Ovary (tissue), 9 donors: ENCODE results near the gene MYOCOS. TPM values are rescaled to one million over a fixed set of nuclear protein-coding genes. Genes with fewer than 3 reads are reported as not detected.

Source experiments
- DNase-seq, 5 donors: peaks; one replicate each; pipeline ENCODE4 v3.0.0-alpha.2; 2019 to 2020
- H3K27ac ChIP-seq, 2 donors: fragments of 200-600 bp; one replicate each; pipeline versions ENCODE4 v1.5.1 to v1.8.0; 2019 to 2022
- H3K27me3 ChIP-seq: fragments of 200-600 bp; one replicate; pipeline ENCODE4 v1.8.0; 2022
- H3K36me3 ChIP-seq: fragments of 200-600 bp; sonication (generic); one replicate; pipeline ENCODE4 v1.5.1; 2019
- H3K4me1 ChIP-seq: one replicate; pipeline ENCODE4 v1.8.1; 2013; ENCODE audit warnings: mild to moderate bottlenecking, moderate library complexity; ENCODE audit not compliant: insufficient read depth
- H3K4me3 ChIP-seq: fragments of 200-600 bp; sonication (generic); one replicate; pipeline ENCODE4 v1.5.1; 2017
- H3K9me3 ChIP-seq, 2 donors: fragments of 200-600 bp in 1 of 2; sonication (generic) in 1 of 2; one replicate each; pipeline versions ENCODE4 v1.5.1 to v1.8.1; 2013 to 2019; ENCODE audit warnings: mild to moderate bottlenecking in 1 of 2, moderate library complexity in 1 of 2
- CTCF ChIP-seq, 3 donors: fragments of 450-650 bp in 2 of 3; fragments of 200-600 bp in 1 of 3; IDR thresholded peaks; one replicate each; pipeline versions ENCODE4 v1.5.1 to v1.8.0; 2016 to 2022; ENCODE audit warnings: antibody characterized with exemption in 3 of 3, mild to moderate bottlenecking in 1 of 3
- EP300 ChIP-seq: sonication (generic); formaldehyde crosslinking; IDR thresholded peaks from one replicate; pipeline ENCODE4 v1.6.1; 2017; ENCODE audit warnings: antibody characterized with exemption
- POLR2A ChIP-seq: fragments of 450-650 bp; IDR thresholded peaks from one replicate; pipeline ENCODE4 v1.6.1; 2017; ENCODE audit warnings: antibody characterized with exemption, mild to moderate bottlenecking, moderate library complexity
- WGBS, 3 donors: extraction: QIAGEN DNeasy Blood & Tissue Kit in 1 of 3; methylation state at CpG; one replicate each; pipeline versions ENCODE4 v1.1.5 to v1.1.7; 2013 to 2017; 5-methylcytosine and 5-hydroxymethylcytosine counted together
- intact Hi-C, 4 donors: fragments of 100-400 bp; cut with DNase I; formaldehyde crosslinking; loops; one replicate each; pipeline versions ENCODE4 v1.11.0 to v1.15.1; 2022 to 2023
- polyA plus RNA-seq, 2 donors: library from polyadenylated mRNA; stranded (reverse); fragments of 200-250 nt in 1 of 2; fragments of 350-450 nt in 1 of 2; fragmentation: Illumina TruSeq in 1 of 2; extraction: RNeasy Lipid Tissue Mini Kit (QIAGEN cat#74804) in 1 of 2; gene quantifications; one replicate each; pipeline ENCODE4 v1.2.3, GENCODE V29; 2013 to 2014
- total RNA-seq, 7 donors: library from RNA; depleted of rRNA in 2 of 7; stranded (reverse); fragments of >200 nt in 2 of 7; fragmentation: NEBNext Ultra II Directional in 3 of 7; extraction: Animal tissue kit (Norgen Biotek cat#: 25700) in 3 of 7; gene quantifications; one replicate each; pipeline versions ENCODE4 v1.1.0 to v1.2.4, GENCODE V29; 2016 to 2023
- donor health status: DM: no; HTN: no; CAD: no; lungs with moderate emphysema.
- donor health status: DM: no; HTN: no; CAD: no.
- donor health status: Bipolar disorder and iron deficiency.
- donor health status: DM: yes; HTN: yes; CAD: no.
- donor health status: DM: no; HTN: no; CAD: no.
- donor health status: DM: yes; HTN: yes; CAD: no.

Gene MYOCOS
- total and polyA plus RNA-seq, 9 donors = 0.08 to 0.57 TPM; not detected in 7

GRCh38 chr1:171637928-171638576, 16.0 kb downstream of the MYOCOS start:
- DNase-seq = no peak

GRCh38 chr1:171640225-171640624, 18.2 kb downstream of the MYOCOS start:
- DNase-seq = no peak
- Histone ChIP-seq H3K4me3 (no peak overlapping the region), H3K9me3 (no peaks in the 10 kb centered on the region), H3K27ac (no peak overlapping the region), H3K4me1 (peaks cover 1% of the 10 kb centered on the region), H3K36me3 (no peaks in the 10 kb centered on the region), H3K27me3 (no peaks in the 10 kb centered on the region)
- TF ChIP-seq POLR2A (no peak), EP300 (no peak), CTCF (IDR thresholded peaks at IDR 0.05) (no peak)
- intact Hi-C loops = loop anchor here in 3 of 4 donors (5.0 to 10.0 kb wide), 4 partner anchors 75 to 345 kb away; partner anchors contain the start of gene PRRC2C (in 1 of the 3)
- 98 to 100% (median 100%) methylated on average over 1 of the region's 1 CpG for whole genome bisulfite sequencing, 3 donors

More at GRCh38 chr1:171637928-171638576, 16.0 kb downstream of the MYOCOS start:
- Histone ChIP-seq H3K36me3 (no peaks in the 10 kb centered on the region), H3K27me3 (no peaks in the 10 kb centered on the region), H3K4me3 (no peak overlapping the region), H3K4me1 (no peaks in the 10 kb centered on the region), H3K9me3 (no peaks in the 10 kb centered on the region), H3K27ac (no peak overlapping the region)
- 59 to 68% (median 61%) methylated on average over 4 of the region's 4 CpGs for WGBS, 3 donors
- intact Hi-C loops = loop anchor here in 1 of 4 donors (2.0 kb wide), 1 partner anchor 75 kb away; no protein-coding TSS in a partner anchor
- TF ChIP-seq EP300 = no peak
- no peak for TF ChIP-seq CTCF (IDR thresholded peaks at IDR 0.05)
- TF ChIP-seq POLR2A = no peak

DNA sequence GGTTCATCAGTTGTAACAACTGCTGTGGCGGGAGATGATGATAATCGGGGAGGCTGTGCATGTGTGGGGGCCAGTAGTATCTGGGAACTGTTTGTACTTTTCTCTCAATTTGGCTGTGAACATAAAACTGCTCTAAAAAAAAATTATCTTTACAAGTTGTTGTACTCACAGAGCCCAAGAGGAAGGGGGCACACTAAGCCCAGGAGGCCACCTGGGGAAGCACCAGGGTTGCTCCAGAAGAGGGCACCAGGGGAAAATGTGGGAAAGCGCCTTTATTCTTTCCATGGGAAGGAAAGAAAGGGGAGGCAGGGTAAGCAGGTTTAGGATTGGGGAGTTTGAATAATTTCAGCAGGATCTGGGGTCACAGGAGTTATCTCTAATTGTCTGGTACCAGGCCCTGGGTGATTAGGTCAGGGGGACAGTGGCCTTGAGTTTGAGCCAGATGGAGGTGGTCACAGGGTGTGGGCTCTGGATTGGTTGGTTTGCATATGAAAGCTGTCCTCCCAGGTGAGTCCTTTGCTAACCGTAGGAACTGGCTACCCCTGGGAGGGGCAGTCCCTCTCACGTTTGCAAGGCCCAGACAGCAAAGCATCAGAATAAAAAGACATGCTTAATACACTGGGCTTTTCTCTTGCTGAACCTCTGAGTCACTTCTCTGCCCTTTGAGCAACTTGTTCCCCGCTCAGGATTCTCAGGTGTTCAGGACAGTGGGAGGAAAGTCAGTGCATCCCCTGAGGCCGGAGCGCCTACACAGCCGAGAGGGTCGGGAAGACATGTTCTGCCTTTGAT, 19.2 kb downstream of the MYOCOS start:
- 45 to 55% (median 50%) methylated on average over 10 of the region's 10 CpGs for WGBS, 3 donors

More for the DNA sequence above, 19.2 kb downstream of the MYOCOS start:
- no peaks in the 10 kb centered on the region for H3K9me3 ChIP-seq
- H3K4me3 ChIP-seq = no peak overlapping the region
- no peaks in the 10 kb centered on the region for H3K27me3 ChIP-seq
- H3K27ac ChIP-seq = no peak overlapping the region
- H3K36me3 ChIP-seq = no peaks in the 10 kb centered on the region
- peaks cover 8% of the 10 kb centered on the region for H3K4me1 ChIP-seq
- TF ChIP-seq CTCF (IDR thresholded peaks at IDR 0.05) (no peak), EP300 (no peak), POLR2A (no peak)
- intact Hi-C loops = loop anchor here in 3 of 4 donors (5.0 to 10.0 kb wide), 4 partner anchors 74 to 344 kb away; partner anchors contain the start of gene PRRC2C (in 1 of the 3)
- DNase-seq = peak in 1 of 5 donors; percentile 61
